HG03139 (cell line): ENCODE data around the gene NOXRED1.

Source experiments
- ATAC-seq: cut with Tn5 transposase; IDR thresholded peaks from one replicate; pipeline ENCODE4 v1.9.1; 2021; ENCODE audit not compliant: unreplicated experiment

Gene NOXRED1

GRCh38 chr14:77344377-77344996, 78.8 kb downstream of the NOXRED1 start:
- ATAC-seq, result no peak
